ENCODE measurements around the gene ANKRD22.
A peak's percentile ranks its signal among the peaks of the same experiment; 100 is the strongest.
"Not testable (repeated sequence)": the region's sequence is repeated elsewhere in the genome, so short reads cannot be mapped to it uniquely, and the experiment has no call there.

Gene ANKRD22

DNA sequence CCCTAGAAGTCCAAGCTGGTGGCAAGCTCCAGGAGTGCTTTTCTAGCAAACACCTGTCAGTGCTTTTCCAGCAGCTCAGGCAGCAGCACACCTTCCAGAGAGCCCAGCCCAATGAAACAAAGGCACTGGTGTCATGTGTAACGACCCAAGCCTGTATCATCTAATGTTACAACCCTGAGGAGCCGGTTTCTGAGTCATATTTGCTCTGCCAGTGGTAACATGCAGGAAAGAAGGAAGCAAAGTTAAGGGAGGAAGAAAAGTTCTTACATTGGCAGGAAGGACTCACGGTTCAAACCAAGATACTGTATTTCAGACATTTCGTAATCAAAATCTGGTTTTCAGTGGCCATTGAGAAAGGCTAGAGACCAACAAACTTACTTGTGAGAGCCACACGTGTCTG is at the start of gene ANKRD22:
Gene ANKRD22, minus strand, starts transcription at position 139 of the 400 bp plus-strand sequence. CDS start 237 bp downstream, outside the sequence.
- DNase-seq: no peak

GRCh38 chr10:88899886-88900285 is 48.2 kb upstream of the ANKRD22 start:
- DNase-seq: no peak

DNA sequence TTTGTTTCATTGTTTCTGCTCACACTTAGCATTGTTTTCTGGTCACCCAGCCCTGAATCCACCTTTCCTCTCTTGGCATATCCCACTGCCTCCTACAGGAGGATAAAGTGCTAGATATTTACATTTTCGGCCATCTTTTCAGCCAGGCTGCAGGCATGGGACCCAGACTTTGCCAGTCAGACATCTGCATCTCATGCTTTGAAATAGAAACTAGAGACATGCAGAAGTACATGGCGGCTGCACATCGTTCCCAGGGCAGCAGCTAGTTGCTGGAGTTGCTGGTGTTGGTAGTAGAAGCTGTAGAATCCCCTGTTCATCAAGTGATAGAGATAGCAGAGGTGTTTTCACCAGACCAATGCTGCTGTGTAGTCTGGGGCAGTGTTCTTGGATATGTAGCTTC is 47.1 kb upstream of the ANKRD22 start:
- no peak for DNase-seq

- peak; percentile 52 for DNase-seq
Measured at GRCh38 chr10:88896994-88897853, 45.6 kb upstream of the ANKRD22 start.

- no peak for DNase-seq
Measured at GRCh38 chr10:88896372-88896993, 44.8 kb upstream of the ANKRD22 start.

DNA sequence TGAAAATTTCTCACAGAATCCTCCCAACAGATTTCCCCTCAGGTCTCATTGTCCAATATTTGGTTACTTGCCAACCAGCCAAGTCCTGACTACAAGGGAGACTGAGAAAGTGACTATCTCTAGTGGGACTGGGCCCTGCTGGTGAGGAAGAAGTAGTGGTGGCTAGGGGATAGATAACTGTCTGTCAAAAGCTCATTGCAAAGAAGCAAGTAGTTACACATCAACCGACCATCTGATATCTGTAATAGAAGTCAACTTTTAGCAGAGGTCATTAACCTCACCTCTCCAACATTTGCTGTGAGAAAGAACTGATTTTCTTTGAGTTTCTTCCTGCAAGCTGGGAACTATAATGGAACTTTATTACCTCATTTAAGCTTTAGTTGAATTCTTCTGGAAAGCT is 43.6 kb upstream of the ANKRD22 start:
- DNase-seq: no peak

- DNase-seq: no peak
Measured at GRCh38 chr10:88893611-88894010, 42.0 kb upstream of the ANKRD22 start.

- no peak for DNase-seq
Measured at GRCh38 chr10:88892222-88892967, 40.8 kb upstream of the ANKRD22 start.

GRCh38 chr10:88890681-88891381 is 39.2 kb upstream of the ANKRD22 start:
- DNase-seq: no peak

DNA sequence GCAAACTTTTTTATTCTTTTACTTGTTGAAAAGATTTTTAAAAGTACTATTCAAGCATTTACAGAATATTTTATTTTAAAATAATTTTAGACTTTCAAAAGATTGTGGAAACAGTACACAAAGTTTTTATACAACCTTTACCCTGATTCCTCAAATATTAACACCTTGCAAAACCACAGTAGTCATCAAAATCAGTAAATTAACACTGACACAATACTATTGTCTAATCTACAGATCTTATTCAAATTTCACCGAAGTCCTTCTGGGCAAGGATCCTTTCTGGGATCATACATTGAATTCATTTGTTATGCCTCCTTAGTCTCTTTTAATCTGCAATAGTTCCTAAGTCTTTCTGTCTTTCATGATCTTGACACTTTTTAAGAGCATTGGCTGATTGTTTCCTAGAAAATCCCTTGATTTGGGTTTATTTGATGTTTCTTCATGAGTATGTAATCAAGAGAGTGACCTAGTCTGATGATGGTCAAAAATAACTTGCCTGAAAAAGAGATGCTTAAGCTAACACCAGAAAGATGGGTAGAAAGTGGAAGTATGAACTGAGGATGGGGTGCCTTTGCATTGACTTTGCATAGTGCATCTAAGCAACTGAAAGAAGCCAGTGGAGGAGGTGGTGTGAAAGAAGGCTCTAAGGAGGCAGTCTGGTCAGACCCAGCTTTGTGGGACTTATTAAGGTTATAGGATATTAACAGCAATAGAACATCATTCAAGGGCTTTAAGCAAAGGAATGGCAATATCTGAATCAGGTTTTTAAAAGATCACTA is 38.1 kb upstream of the ANKRD22 start:
- no peak for DNase-seq

DNA sequence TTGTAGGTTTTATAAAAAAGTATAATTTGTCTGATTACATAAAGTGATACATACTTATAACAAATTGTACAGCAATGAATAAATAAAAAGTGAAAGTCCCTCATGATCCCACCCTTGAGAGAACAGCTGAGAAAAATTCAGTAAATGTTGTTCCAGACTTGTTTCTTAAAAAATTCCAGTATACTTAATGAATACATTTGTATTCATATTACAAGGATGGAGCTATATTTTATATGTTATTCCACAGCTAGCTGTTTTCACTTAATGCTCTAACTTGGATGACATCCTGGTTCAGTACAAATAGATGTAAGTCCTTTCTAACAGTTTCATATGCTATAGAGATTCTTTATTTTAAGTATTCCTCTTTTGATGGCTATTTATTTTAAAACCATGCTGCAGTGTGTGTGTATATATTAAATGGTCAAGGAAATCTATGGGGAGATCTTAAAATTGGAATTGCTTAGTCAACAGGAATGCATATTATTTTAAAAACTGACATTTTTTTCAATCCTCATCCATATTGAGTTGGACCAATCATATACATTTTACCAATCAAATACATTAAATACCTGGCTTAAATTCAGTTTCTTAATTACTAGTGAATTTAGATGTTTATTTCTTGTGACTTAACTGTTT is 37.3 kb upstream of the ANKRD22 start:
- DNase-seq: no peak

GRCh38 chr10:88886557-88886956 is 34.9 kb upstream of the ANKRD22 start:
- peak; percentile 29 for DNase-seq

DNA sequence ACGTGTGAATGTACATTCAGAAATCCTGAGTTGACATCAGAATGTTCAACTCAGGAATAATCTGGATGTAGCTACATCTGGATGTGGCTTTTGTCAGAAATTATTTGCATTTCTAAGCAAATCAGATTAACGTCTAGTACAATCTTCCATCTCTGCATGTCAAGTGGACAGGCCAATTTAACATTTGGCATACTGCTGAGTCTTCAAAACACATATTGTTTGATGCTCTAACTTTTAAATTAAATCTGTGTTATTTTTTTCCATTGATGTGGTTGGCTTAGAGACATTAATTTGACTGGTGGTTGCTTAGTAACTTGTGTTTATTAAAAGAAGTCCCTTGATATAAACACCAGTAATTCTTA is 31.8 kb upstream of the ANKRD22 start:
- DNase-seq: no peak

DNA sequence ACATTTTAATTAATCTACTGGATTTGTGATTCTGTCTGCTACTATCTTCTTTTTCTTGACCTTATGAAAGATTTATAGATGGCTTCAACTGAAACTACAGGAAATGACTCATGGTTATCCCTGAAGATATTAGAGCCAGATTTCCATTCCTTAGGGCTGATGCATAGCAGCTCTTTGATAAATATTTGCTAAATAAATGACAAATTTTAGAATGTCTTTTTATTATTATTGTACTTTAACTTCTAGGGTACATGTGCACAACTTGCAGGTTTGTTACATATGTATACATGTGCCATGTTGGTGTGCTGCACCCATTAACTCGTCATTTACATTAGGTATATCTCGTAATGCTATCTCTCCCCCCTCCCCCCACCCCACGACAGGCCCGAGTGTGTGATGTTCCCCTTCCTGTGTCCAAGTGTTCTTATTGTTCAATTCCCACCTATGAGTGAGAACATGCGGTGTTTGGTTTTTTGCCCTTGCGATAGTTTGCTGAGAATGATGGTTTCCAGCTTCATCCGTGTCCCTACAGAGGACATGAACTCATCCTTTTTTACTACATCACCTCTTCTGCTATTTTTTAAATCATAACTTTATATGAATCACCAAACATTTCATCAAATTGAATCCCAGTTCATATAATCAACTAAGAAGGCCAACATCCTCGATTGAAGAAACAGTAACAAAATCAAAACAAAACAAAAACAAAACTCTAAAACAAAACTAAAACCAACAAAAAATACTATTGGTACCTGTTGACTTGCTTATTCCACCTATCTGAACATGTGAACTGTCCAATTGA is 31.2 kb upstream of the ANKRD22 start:
- not testable (repeated sequence) for DNase-seq

DNA sequence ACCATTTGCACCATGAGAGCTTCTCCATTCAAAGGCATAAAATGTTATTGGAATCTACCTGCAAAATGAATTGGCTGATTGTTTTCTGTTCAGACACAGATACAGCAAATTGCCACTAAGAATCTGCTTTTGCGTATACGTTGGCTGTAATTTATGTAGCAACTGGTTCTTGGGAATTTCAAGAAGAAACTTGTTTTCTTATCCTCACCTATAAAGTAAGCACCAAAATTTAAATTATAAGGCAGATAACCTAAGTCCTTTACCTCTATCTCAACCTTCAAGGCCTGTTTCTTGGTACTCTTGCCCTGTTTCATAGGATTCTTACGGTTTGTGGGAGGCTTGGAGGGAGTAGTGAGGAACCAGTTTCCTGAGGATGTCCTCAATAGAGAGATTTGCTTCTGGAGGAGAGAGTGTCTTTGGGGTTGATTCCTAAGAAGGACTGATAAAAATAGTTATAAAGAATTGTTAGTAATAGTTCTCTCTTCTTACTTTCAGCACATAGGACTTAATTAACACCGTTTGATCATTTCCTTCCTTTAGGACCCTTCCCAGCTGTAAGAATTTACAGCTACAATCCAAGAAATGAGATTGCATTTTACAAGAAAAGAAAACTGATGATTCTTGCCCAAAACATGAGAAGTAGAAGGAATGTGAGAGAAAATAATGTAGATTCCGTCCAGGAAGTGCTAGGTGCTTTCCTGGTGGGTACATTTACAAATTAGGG is 30.4 kb upstream of the ANKRD22 start:
- DNase-seq: no peak

DNA sequence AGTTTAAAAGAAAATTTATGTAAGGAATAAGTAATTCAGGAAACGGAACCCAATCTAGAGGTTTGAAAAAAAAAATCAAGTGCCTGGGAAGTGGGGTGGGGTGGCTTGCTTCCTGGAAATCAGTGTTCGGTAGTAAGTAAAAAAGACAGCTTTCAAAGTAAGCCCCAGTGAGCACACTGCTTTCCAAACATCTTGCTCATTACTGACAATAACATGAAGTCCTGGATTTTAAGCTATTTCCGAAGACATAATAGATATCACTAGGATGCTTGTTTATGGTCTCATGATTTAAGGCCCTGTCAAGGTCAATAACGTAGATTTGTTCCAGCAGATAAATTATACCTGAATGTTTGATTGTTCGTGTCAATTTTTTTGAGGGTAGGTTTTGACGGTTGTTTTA is 29.7 kb upstream of the ANKRD22 start:
- DNase-seq: no peak

DNA sequence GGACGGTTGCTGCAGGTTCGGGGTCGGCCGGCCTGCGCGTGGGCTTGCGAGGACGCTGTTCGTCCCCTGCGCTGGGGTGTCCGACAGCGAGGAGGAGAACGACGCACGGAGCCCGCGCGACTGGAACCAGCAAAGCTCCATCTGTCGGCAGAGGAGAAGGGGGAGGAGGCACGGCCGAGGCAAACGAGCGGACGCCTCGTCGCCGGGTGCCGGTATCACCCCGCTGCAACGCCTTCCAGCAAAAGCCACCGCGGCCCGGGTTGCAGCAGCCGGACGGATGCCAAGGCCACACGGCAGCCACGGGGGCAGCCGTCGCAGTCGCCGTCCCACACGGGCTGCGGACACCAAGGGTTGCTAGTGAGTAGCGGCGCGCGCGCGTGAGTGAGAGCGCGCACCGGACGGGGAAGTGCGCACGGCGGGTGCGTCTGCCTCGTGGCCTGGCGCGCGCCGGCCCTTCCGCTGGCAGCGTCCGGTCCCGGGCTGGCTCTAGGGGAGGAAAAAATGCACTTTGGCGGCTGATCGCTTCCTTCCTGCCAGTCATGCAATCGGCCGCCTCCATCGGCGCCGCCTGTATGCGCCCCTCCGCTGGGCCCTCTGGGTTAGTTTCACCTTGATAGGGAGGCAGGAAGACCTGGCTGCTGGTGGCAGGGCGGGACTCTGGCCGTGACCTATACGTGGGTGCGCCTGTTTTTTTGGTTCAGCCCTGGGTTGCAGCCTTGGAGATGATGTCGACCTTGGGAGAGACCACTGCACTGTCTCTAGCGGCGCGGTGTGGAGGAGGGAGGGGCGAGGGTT is 28.8 kb upstream of the ANKRD22 start:
- peak; percentile 83 for DNase-seq

DNA sequence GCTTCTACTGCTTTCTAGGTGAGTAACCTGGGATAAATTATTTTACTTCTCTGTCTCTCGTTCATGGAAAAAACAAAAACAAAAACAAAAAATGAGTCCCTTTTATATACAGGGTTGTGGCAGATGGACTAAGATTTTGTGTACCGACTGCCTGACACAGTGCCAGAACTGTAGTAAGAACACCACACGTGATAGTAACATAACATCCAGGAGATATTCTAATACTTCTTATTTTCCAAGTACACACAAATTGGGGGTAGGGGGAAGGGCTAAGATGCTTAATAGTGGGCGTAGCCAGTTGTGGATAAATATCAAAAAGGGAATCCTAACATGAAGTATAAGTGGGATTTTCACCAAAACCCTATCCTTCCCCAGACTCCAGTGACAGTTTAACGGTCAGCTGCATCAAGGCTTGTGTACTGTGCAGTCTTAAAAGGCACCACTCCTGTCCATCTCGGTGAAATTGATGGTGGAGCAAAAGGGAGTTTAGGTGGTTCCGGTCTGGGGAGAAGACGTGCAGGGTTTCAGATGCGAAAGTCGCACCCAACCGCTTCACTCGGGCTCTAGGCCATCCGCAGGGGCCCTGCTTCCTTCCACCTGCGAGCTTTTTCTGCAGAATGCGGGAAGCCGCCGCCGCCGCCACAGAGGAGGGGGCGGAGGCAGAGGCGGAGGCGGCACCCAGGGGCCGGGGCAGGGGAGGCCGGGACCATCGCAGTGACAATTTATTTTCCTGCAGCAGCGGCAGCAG is 28.1 kb upstream of the ANKRD22 start, which contains the start of gene STAMBPL1:
Gene STAMBPL1, plus strand, starts transcription at position 712 of the 748 bp plus-strand sequence. CDS start 21,464 bp downstream, outside the sequence.
- DNase-seq: peak; percentile 85

Data from activated CD4-positive, alpha-beta T cell treated with anti-CD3 and anti-CD28 coated beads for 48 hours (primary cell).